C4-2B (cell line): Measurements from ENCODE around the gene THTPA.

Experiments
- ZFX ChIP-seq: fragments of 450-650 bp; IDR thresholded peaks from 2 replicates; pipeline ENCODE4 v1.6.1; 2017
- TF ChIP-seq, protein P1 (sequence below): fragments of 450-650 bp; conservative IDR thresholded peaks from 2 replicates; pipeline ENCODE4 v1.5.1; 2017; ENCODE audit warnings: mild to moderate bottlenecking

- TF ChIP-seq, protein P1, sequence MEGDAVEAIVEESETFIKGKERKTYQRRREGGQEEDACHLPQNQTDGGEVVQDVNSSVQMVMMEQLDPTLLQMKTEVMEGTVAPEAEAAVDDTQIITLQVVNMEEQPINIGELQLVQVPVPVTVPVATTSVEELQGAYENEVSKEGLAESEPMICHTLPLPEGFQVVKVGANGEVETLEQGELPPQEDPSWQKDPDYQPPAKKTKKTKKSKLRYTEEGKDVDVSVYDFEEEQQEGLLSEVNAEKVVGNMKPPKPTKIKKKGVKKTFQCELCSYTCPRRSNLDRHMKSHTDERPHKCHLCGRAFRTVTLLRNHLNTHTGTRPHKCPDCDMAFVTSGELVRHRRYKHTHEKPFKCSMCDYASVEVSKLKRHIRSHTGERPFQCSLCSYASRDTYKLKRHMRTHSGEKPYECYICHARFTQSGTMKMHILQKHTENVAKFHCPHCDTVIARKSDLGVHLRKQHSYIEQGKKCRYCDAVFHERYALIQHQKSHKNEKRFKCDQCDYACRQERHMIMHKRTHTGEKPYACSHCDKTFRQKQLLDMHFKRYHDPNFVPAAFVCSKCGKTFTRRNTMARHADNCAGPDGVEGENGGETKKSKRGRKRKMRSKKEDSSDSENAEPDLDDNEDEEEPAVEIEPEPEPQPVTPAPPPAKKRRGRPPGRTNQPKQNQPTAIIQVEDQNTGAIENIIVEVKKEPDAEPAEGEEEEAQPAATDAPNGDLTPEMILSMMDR = no peak
- no peak for TF ChIP-seq ZFX
Observed at GRCh38 chr14:23600806-23601205, 44.7 kb downstream of the THTPA start.
